ENCODE data around the gene KCMF1.

DNA sequence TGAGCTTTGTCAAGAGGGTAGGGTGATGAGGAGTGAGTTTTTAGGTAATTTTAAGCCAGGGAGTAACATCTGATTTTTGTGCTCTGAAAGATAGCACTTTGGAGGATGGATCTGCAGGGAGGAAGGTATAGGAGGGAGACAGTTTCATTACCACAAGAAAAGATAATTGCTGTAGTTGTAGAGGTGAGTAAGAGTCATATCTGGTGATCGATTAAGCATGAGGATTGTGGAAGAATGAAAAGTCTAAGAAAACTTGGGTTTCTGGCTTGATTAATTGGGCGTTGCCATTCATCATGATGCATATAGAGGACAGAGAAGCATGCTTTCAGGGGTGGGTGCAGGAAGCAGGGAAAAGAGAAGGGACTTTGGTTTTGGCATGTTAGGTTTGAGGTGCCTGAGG lies 18.5 kb downstream of the KCMF1 start:
- TF ChIP-seq, protein P1, sequence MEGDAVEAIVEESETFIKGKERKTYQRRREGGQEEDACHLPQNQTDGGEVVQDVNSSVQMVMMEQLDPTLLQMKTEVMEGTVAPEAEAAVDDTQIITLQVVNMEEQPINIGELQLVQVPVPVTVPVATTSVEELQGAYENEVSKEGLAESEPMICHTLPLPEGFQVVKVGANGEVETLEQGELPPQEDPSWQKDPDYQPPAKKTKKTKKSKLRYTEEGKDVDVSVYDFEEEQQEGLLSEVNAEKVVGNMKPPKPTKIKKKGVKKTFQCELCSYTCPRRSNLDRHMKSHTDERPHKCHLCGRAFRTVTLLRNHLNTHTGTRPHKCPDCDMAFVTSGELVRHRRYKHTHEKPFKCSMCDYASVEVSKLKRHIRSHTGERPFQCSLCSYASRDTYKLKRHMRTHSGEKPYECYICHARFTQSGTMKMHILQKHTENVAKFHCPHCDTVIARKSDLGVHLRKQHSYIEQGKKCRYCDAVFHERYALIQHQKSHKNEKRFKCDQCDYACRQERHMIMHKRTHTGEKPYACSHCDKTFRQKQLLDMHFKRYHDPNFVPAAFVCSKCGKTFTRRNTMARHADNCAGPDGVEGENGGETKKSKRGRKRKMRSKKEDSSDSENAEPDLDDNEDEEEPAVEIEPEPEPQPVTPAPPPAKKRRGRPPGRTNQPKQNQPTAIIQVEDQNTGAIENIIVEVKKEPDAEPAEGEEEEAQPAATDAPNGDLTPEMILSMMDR (IDR thresholded peaks at IDR 0.05; ENCODE audit: poor library complexity) = no peak
- TF ChIP-seq EZH2 (IDR thresholded peaks at IDR 0.05; ENCODE audit: borderline replicate concordance) = no peak

Measured in hepatocyte (in vitro differentiated cells).